CD8-positive, alpha-beta memory T cell (primary cell): ENCODE data around the gene SPATA2. TPM values are rescaled to one million over a fixed set of nuclear protein-coding genes. Genes with fewer than 3 reads are reported as not detected.

ENCODE experiments used
- CTCF ChIA-PET: fragments of 350-600 bp; sonication (Branson Sonifier 250); formaldehyde crosslinking; loops from one replicate; lab custom pipeline; 2021; ENCODE audit warnings: antibody characterized with exemption; lab: Charles Lee
- POLR2A ChIA-PET: fragments of 350-600 bp; sonication (Branson Sonifier 250); formaldehyde crosslinking; loops from one replicate; lab custom pipeline; 2021; ENCODE audit warnings: antibody characterized with exemption; lab: Charles Lee
- DNase-seq, 5 donors: peaks; one replicate each; pipeline versions ENCODE4 v3.0.0 to v3.0.0-alpha.2; 2020 to 2022; ENCODE audit warnings: mixed read lengths in 1 of 5
- H3K27ac ChIP-seq: one replicate; pipeline ENCODE4 v1.7.0; 2013; ENCODE audit warnings: low read depth, mild to moderate bottlenecking, low read length, moderate library complexity
- H3K27me3 ChIP-seq: 2 replicates; pipeline ENCODE4 v1.7.0; 2013; ENCODE audit warnings: low read length, mild to moderate bottlenecking; ENCODE audit not compliant: insufficient read depth, poor library complexity, severe bottlenecking
- H3K36me3 ChIP-seq: 2 replicates; pipeline ENCODE4 v1.7.0; 2013; ENCODE audit warnings: mild to moderate bottlenecking, low read length, moderate library complexity; ENCODE audit not compliant: insufficient read depth
- H3K4me1 ChIP-seq: 2 replicates; pipeline ENCODE4 v1.7.0; 2013; ENCODE audit warnings: mild to moderate bottlenecking, low read length, moderate library complexity; ENCODE audit not compliant: insufficient read depth
- H3K4me3 ChIP-seq: 2 replicates; pipeline ENCODE4 v1.7.0; 2013; ENCODE audit warnings: mild to moderate bottlenecking, low read length
- H3K9me3 ChIP-seq: 2 replicates; pipeline ENCODE4 v1.7.0; 2013; ENCODE audit warnings: mild to moderate bottlenecking, low read length
- H3K27ac Mint-ChIP-seq, 8 donors: one replicate each; pipeline ENCODE4 v1.8.0; 2020 to 2021; ENCODE audit warnings: mixed read lengths in 8 of 8, mild to moderate bottlenecking in 6 of 8, inconsistent platforms in 3 of 8, moderate library complexity in 3 of 8
- H3K27me3 Mint-ChIP-seq, 2 donors: one replicate each; pipeline ENCODE4 v1.8.0; 2020 to 2021; ENCODE audit warnings: mixed read lengths in 2 of 2, mild to moderate bottlenecking in 1 of 2, moderate library complexity in 1 of 2
- H3K36me3 Mint-ChIP-seq, 3 donors: one replicate each; pipeline ENCODE4 v1.8.0; 2020 to 2021; ENCODE audit warnings: mixed read lengths in 3 of 3, inconsistent platforms in 1 of 3, mild to moderate bottlenecking in 1 of 3
- H3K4me1 Mint-ChIP-seq, 3 donors: one replicate each; pipeline ENCODE4 v1.8.0; 2020 to 2021; ENCODE audit warnings: mixed read lengths in 3 of 3, inconsistent platforms in 1 of 3, mild to moderate bottlenecking in 1 of 3
- H3K4me3 Mint-ChIP-seq, 7 donors: one replicate each; pipeline ENCODE4 v1.8.0; 2020 to 2021; ENCODE audit warnings: mixed read lengths in 7 of 7, mild to moderate bottlenecking in 6 of 7, moderate library complexity in 4 of 7, inconsistent platforms in 2 of 7
- H3K9me3 Mint-ChIP-seq, 5 donors: one replicate each; pipeline ENCODE4 v1.8.0; 2020 to 2022; ENCODE audit warnings: mixed read lengths in 5 of 5, mild to moderate bottlenecking in 3 of 5, moderate library complexity in 2 of 5, inconsistent platforms in 1 of 5
- polyA plus RNA-seq: library from polyadenylated mRNA; unstranded; fragments of 300-500 nt; fragmentation: Illumina TruSeq; gene quantifications from one replicate; pipeline ENCODE4 v1.2.3, GENCODE V29; 2021
- total RNA-seq, 2 experiments: library from RNA; stranded (reverse); gene quantifications; one replicate each; pipeline ENCODE4 v1.2.3, GENCODE V29; 2021

SPATA2 gene
- total and polyA plus RNA-seq, 3 experiments from 2014 or later: 5.3 to 16.0 (median 15.0) TPM

DNA sequence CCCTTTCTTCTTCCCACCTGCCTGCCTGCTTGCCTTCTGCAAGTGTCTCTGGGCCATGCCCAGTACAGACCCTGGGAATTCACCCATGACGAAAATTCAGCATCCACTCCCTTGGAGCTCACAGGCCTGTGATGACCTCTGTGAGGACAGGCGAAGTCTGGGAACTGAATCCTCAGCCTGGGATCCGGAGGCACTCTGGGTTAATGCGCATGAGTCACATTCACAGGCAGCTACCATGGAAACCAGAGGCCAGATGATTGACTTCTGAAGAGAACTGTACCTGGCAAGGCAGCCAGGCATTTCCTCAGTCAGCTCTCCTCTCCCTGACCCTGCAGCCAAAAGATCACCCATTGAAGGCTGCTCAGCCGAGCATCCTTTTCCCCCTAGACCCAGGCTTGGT is 61.7 kb downstream of the SPATA2 start:
- CTCF ChIA-PET: no interaction called here

More for the DNA sequence above, 61.7 kb downstream of the SPATA2 start:
- no peaks in the 10 kb centered on the region for H3K9me3 ChIP-seq
- no peak overlapping the region for H3K4me3 Mint-ChIP-seq
- no peak overlapping the region for H3K27ac ChIP-seq
- DNase-seq: no peak
- H3K27ac Mint-ChIP-seq: peak overlapping the region in 2 of 8 donors; percentile 41 to 60
- no peaks in the 10 kb centered on the region for H3K9me3 Mint-ChIP-seq
- no peaks in the 10 kb centered on the region for H3K27me3 ChIP-seq
- H3K4me3 ChIP-seq: no peak overlapping the region
- POLR2A ChIA-PET: no interaction called here
- no peaks in the 10 kb centered on the region for H3K27me3 Mint-ChIP-seq
- peaks cover 5 to 92% (median 24%) of the 10 kb centered on the region in 3 donors for H3K36me3 Mint-ChIP-seq
- H3K4me1 ChIP-seq: no peaks in the 10 kb centered on the region
- peaks cover 3 to 11% (median 7%) of the 10 kb centered on the region in 3 donors for H3K4me1 Mint-ChIP-seq
- H3K36me3 ChIP-seq: peaks cover 22% of the 10 kb centered on the region

Other genes with a start within 250 kb of the SPATA2 start
- 10 to 100 TPM; 37.5 to 39.1 TPM for gene B4GALT5, start 201.7 kb downstream of the SPATA2 start, total RNA-seq
- gene B4GALT5, start 201.7 kb downstream of the SPATA2 start, polyA plus RNA-seq: 2.0 TPM
- 10 to 100 TPM; 11.5 to 12.0 TPM for gene SLC9A8, start 102.7 kb downstream of the SPATA2 start, total RNA-seq
- gene SLC9A8, start 102.7 kb downstream of the SPATA2 start, polyA plus RNA-seq: 7.7 TPM
- gene RNF114, start 20.9 kb upstream of the SPATA2 start, total RNA-seq: 10 to 100 TPM; 64.0 to 67.1 TPM
- gene RNF114, start 20.9 kb upstream of the SPATA2 start, polyA plus RNA-seq: 112 TPM
- under 1 TPM; 0.42 to 0.49 TPM for gene SNAI1, start 67.5 kb upstream of the SPATA2 start, total RNA-seq
- 0.60 TPM for gene SNAI1, start 67.5 kb upstream of the SPATA2 start, polyA plus RNA-seq
- 100 to 1,000 TPM; 160 to 183 TPM for gene UBE2V1, start 197.6 kb upstream of the SPATA2 start, total RNA-seq
- 176 TPM for gene UBE2V1, start 197.6 kb upstream of the SPATA2 start, polyA plus RNA-seq
- 10 to 100 TPM; 20.2 to 23.6 TPM for gene PEDS1, start 238.2 kb upstream of the SPATA2 start, total RNA-seq
- gene PEDS1, start 238.2 kb upstream of the SPATA2 start, polyA plus RNA-seq: 26.9 TPM